Left ventricle myocardium inferior (tissue), 1 donor: Measurements from ENCODE around the gene PLA2G2F. TPM values are rescaled to one million over a fixed set of nuclear protein-coding genes. Genes with fewer than 3 reads are reported as not detected.

Source experiments
- DNase-seq: peaks from one replicate; pipeline ENCODE4 v3.0.0-alpha.2; 2020
- H3K27ac ChIP-seq: fragments of 200-600 bp; replicated peaks from 2 replicates; pipeline ENCODE4 v1.8.0; 2021
- H3K27me3 ChIP-seq: fragments of 200-600 bp; 2 replicates; pipeline ENCODE4 v1.8.0; 2021; ENCODE audit warnings: low read depth
- H3K36me3 ChIP-seq: fragments of 200-600 bp; 2 replicates; pipeline ENCODE4 v1.8.0; 2021
- H3K4me1 ChIP-seq: fragments of 200-600 bp; 2 replicates; pipeline ENCODE4 v1.8.0; 2021
- H3K4me3 ChIP-seq: fragments of 200-600 bp; 2 replicates; pipeline ENCODE4 v1.8.0; 2021; ENCODE audit warnings: mild to moderate bottlenecking, moderate library complexity
- H3K9me3 ChIP-seq: fragments of 200-600 bp; replicated peaks from 2 replicates; pipeline ENCODE4 v1.8.0; 2021
- intact Hi-C: fragments of 100-400 bp; cut with micrococcal nuclease; formaldehyde crosslinking; loops from one replicate; pipeline ENCODE4 v1.11.0; 2022
- total RNA-seq: library from RNA; stranded (reverse); fragmentation: NEBNext Ultra II Directional; extraction: Animal tissue kit (Norgen Biotek cat#: 25700); gene quantifications from one replicate; pipeline ENCODE4 v1.2.1, GENCODE V29; 2021
- TF ChIP-seq, protein P1 (sequence below): fragments of 200-600 bp; IDR thresholded peaks from 2 replicates; pipeline ENCODE4 v1.8.0; 2021; ENCODE audit warnings: antibody characterized with exemption, mild to moderate bottlenecking, borderline replicate concordance
- donor health status: DM: no; HTN: yes; CAD: no; lungs with severe emphysema.

PLA2G2F gene
- total RNA-seq, 1 donor from 2014 or later: not detected

DNA sequence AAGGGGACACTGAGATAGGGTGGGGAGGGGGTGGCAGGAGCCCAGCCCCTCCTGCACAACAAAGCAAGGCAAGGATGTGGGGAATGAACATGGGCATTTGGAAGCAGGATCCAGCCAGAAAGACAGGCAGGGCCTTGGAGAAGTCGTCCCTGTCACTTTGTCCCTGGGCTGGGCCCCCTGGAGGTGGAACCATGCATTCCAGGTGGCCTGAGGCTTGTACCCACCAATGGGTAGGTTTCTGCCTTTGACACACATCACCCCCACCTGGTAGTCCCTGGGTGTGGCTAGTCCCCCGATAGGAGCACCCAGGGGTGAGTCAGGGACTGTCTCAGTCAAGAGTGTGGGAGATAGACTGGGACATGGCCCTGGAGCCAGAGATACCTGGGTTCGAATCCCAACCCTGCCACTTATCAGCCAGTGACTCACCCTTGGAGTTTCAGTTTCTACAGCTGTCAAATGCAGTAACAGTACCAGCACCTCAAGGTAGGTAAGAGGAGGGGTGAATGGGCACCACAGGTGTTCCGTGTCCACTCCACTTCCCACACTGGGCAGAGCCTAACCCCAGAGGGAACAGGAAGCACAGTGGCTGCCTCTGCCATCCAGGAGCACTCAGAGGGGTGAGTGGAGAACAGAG lies 29.8 kb upstream of the PLA2G2F start:
- no peak for DNase-seq
- no peaks in the 10 kb centered on the region for H3K9me3 ChIP-seq
- TF ChIP-seq, protein P1, sequence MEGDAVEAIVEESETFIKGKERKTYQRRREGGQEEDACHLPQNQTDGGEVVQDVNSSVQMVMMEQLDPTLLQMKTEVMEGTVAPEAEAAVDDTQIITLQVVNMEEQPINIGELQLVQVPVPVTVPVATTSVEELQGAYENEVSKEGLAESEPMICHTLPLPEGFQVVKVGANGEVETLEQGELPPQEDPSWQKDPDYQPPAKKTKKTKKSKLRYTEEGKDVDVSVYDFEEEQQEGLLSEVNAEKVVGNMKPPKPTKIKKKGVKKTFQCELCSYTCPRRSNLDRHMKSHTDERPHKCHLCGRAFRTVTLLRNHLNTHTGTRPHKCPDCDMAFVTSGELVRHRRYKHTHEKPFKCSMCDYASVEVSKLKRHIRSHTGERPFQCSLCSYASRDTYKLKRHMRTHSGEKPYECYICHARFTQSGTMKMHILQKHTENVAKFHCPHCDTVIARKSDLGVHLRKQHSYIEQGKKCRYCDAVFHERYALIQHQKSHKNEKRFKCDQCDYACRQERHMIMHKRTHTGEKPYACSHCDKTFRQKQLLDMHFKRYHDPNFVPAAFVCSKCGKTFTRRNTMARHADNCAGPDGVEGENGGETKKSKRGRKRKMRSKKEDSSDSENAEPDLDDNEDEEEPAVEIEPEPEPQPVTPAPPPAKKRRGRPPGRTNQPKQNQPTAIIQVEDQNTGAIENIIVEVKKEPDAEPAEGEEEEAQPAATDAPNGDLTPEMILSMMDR: no peak
- no peak overlapping the region for H3K27ac ChIP-seq
- H3K4me3 ChIP-seq: no peak overlapping the region
- no peaks in the 10 kb centered on the region for H3K36me3 ChIP-seq
- peaks cover 6% of the 10 kb centered on the region for H3K4me1 ChIP-seq
- intact Hi-C loops: no loop called here
- peaks cover 44% of the 10 kb centered on the region for H3K27me3 ChIP-seq

DNA sequence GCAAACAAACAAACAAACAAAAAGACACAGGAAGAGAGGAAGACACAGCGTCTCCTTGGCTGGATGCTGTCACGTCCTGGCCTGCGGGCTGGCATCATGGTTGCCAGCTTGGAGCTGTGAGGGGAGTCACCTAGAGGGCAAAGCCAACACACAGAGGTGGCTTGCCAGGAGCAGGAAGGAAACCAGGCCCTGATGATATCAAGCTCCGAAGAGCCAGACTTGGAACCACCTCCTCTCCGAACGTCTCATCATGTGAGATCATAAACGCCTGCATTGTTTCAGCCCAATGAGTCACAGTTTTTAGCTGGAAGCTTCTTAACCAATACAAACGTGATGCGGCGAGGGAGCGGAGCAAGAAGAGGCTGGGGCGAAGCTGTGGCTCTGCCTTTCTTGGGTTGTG lies 28.4 kb upstream of the PLA2G2F start:
- H3K4me1 ChIP-seq: peaks cover 6% of the 10 kb centered on the region
- TF ChIP-seq, protein P1: no peak
- H3K9me3 ChIP-seq: no peaks in the 10 kb centered on the region
- intact Hi-C loops: no loop called here
- no peak for DNase-seq
- H3K36me3 ChIP-seq: no peaks in the 10 kb centered on the region
- H3K27me3 ChIP-seq: peaks cover 50% of the 10 kb centered on the region
- H3K4me3 ChIP-seq: no peak overlapping the region
- H3K27ac ChIP-seq: no peak overlapping the region

DNA sequence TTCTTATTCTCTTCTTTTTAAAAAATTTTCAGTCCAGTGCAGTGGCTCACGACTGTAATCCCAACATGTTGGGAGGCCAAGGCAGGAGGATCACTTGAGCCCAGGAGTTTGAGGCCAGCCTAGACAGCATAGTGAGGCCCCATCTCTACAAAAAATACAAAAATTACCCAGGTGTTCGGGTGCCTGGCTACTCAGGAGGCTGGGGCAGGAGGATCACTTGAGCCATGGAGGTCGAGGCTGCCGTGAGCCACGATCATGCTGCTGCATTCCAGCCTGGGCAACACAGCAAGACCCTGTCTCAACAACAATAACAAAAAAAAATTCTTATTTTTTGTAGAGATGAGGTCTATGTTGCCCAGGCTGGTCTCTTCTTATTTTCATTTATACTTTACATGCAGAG lies 27.7 kb upstream of the PLA2G2F start:
- intact Hi-C loops: no loop called here
- TF ChIP-seq, protein P1: no peak
- Histone ChIP-seq H3K27me3 (peaks cover 57% of the 10 kb centered on the region), H3K27ac (no peak overlapping the region), H3K4me1 (peaks cover 6% of the 10 kb centered on the region), H3K36me3 (no peaks in the 10 kb centered on the region), H3K4me3 (no peak overlapping the region), H3K9me3 (no peaks in the 10 kb centered on the region)
- no peak for DNase-seq

DNA sequence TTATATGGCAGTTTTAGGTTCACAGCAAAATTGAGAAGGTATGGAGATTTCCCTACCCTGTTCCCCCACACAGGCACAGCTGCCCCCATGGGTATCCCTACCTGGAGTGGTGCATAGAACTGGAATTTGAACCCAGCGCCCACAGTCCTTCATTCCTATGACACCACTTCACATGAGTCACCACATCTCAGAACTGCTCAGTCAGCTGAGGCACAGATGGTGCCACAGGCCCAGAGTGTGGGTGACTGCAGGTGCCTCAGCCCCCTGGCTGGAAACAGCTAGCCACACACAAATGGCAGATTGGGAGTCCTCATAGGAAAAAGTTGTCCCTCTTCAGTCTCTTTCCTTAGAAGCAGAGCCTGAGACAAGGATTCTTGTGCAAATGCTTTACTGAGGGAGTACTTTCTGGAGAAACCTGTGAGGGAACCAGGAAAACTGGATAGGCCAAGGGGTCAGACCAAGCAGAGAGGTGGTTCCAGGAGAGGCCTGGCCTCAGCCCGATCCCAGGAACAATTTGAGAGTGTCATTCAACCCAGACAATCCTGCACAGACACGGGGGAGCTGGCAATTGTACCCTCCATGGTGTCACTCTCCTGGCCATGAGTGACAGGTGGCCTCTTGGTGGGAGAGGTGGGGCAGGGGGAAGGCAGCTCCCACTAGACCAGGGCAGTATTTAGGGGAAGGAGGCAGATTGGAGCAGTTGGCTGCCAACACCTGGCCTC lies 26.7 kb upstream of the PLA2G2F start:
- no peaks in the 10 kb centered on the region for H3K36me3 ChIP-seq
- no peak overlapping the region for H3K27ac ChIP-seq
- DNase-seq: no peak
- intact Hi-C loops: no loop called here
- peaks cover 6% of the 10 kb centered on the region for H3K4me1 ChIP-seq
- peaks cover 61% of the 10 kb centered on the region for H3K27me3 ChIP-seq
- no peak overlapping the region for H3K4me3 ChIP-seq
- TF ChIP-seq, protein P1: no peak
- H3K9me3 ChIP-seq: no peaks in the 10 kb centered on the region

DNA sequence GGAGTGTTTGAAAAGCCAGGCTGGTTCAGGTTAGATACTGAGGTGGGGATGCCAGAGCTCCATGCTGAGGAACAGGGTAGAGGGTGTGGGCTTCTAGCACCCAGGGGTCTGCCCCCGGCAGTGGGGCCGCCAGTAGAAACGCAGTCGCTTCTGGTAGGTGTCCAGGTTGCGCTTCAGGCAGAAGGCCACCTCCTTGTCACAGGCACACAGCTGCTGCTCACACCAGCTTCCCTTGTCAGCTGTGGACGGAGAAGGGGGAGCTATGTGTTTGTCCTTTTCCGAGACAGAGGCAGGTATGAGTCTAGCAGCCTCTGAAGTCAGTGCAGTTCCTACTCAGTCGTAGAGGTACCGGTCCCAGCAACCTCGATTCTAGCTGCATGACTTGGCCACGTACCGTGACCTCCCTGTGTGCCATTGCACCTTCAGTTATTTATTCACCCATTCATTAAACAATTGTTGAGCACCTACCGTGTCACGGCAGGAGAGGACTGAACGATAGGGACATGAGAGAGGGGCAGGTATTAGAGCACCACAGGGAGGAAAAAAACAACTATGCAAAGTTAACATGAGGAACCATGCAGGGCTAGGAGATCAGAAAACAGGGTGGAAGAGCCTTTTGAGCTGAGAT lies 25.0 kb upstream of the PLA2G2F start:
- H3K9me3 ChIP-seq: no peaks in the 10 kb centered on the region
- intact Hi-C loops: no loop called here

More for the DNA sequence above, 25.0 kb upstream of the PLA2G2F start:
- Histone ChIP-seq H3K36me3 (no peaks in the 10 kb centered on the region), H3K27ac (no peak overlapping the region), H3K27me3 (peaks cover 76% of the 10 kb centered on the region), H3K4me1 (peaks cover under 1% of the 10 kb centered on the region), H3K4me3 (no peak overlapping the region)
- no peak for DNase-seq
- TF ChIP-seq, protein P1: no peak
